Transverse colon (tissue), 4 donors: ENCODE measurements around the gene DNAH3. TPM values are rescaled to one million over a fixed set of nuclear protein-coding genes. Genes with fewer than 3 reads are reported as not detected.

Experiments used
- DNase-seq: peaks from one replicate; pipeline ENCODE4 v3.0.0-alpha.2; 2019
- H3K27ac ChIP-seq, 4 donors: fragments of 200-600 bp; sonication (generic); 2 replicates each; pipeline ENCODE4 v1.5.1; 2016 to 2018; ENCODE audit warnings: inconsistent platforms in 4 of 4
- H3K27me3 ChIP-seq: fragments of 200-600 bp; sonication (generic); 2 replicates; pipeline ENCODE4 v1.5.1; 2017; ENCODE audit warnings: inconsistent platforms
- H3K36me3 ChIP-seq, 4 donors: fragments of 200-600 bp; sonication (generic); 2 replicates each; pipeline ENCODE4 v1.5.1; 2017 to 2019; ENCODE audit warnings: inconsistent platforms in 4 of 4
- H3K4me1 ChIP-seq, 4 donors: fragments of 200-600 bp; sonication (generic); 2 replicates each; pipeline ENCODE4 v1.5.1; 2017 to 2020; ENCODE audit warnings: inconsistent platforms in 4 of 4
- H3K4me3 ChIP-seq, 4 donors: fragments of 200-600 bp; sonication (generic); 1 replicate in 1 of 4; 2 replicates in 3 of 4; pipeline versions ENCODE4 v1.5.1 to v1.6.1; 2017 to 2019; ENCODE audit warnings: inconsistent platforms in 4 of 4
- H3K9me3 ChIP-seq, 2 donors: fragments of 200-600 bp; sonication (generic); 2 replicates each; pipeline ENCODE4 v1.5.1; 2017 to 2019; ENCODE audit warnings: inconsistent platforms in 2 of 2
- EP300 ChIP-seq: sonication (generic); formaldehyde crosslinking; IDR thresholded peaks from one replicate; pipeline ENCODE4 v1.6.1; 2017; ENCODE audit warnings: antibody characterized with exemption, low read depth
- POLR2A ChIP-seq: fragments of 450-650 bp; IDR thresholded peaks from one replicate; pipeline ENCODE4 v1.6.1; 2016; ENCODE audit warnings: antibody characterized with exemption, mild to moderate bottlenecking, moderate library complexity
- POLR2AphosphoS5 ChIP-seq, 3 donors: sonication (generic); formaldehyde crosslinking; IDR thresholded peaks; one replicate each; pipeline ENCODE4 v1.6.1; 2016; ENCODE audit warnings: antibody characterized with exemption in 3 of 3
- WGBS, 2 donors: methylation state at CpG; one replicate each; pipeline ENCODE4 v1.1.5; 2018; ENCODE audit warnings: low coverage in 1 of 2; 5-methylcytosine and 5-hydroxymethylcytosine counted together
- in situ Hi-C, 4 donors: fragments of 200-750 bp; cut with MboI; loops; one replicate each; pipeline versions ENCODE4 v1.15.0 to v1.15.1; 2017; ENCODE audit warnings: low sequenced_read_pairs in 3 of 4, low pct_ligation_motif_present in 1 of 4, low pct_unique_long_range_greater_than_20kb in 1 of 4
- intact Hi-C: fragments of 100-400 bp; cut with DNase I; formaldehyde crosslinking; loops from one replicate; pipeline ENCODE4 v1.15.1; 2023; ENCODE audit warnings: low total_unique reads
- total RNA-seq, 4 donors: library from RNA; depleted of rRNA; stranded (reverse); fragments of >200 nt; gene quantifications; one replicate each; pipeline ENCODE4 v1.1.0, GENCODE V29; 2016
- TF ChIP-seq, protein P1 (sequence below), 5 experiments: fragments of 200-600 bp in 3 of 5; fragments of 450-650 bp in 2 of 5; sonication (generic) in 3 of 5; IDR thresholded peaks; 1 replicate in 2 of 5; 2 replicates in 3 of 5; pipeline ENCODE4 v1.5.1; 2016 to 2017; ENCODE audit warnings: antibody characterized with exemption in 5 of 5, inconsistent platforms in 3 of 5, mild to moderate bottlenecking in 2 of 5, moderate library complexity in 1 of 5

Gene DNAH3
- total RNA-seq, 4 donors from 2014 or later = 1.1 to 28.7 (median 5.5) TPM

DNA sequence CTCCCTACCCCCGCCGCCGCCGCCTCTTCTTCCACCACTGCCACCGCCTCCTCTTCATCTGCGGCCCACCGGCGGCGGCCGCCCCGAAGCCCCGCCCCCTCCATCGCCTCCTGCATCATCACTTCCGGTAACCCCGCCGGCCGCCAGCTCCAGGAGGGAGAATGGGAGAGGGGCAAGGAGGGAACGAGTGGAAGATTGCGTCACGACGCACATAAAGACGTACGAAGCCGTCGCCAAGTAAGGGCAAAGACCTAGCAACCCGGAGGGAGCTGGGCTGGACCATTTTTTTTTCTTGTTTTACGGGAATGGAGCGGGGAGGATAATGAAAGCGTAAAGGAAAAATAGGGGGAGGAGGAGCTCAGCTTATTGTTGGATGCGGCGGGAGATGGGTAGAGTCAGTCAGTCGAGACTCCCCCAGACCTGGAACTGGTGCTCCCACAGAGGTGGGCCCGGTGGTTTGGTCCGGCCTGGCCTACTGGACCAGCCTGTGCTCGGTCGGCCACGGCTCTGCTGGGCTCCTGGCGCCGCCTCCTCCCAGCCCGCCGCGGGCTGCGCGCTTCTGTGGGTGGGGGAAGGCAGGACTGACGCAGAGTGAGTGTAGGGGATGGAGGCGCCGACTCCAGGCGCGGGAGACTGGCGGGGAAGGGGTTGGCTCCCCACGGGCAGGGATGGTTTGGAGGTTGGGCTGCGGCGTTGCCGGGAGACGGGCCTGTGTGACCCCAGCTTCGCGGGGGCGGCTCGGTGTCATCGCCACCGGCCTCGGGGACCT, 250.2 kb downstream of the DNAH3 start, which contains the start of the genes DCUN1D3 and LYRM1:
TSS of gene DCUN1D3 (minus strand) at position 60 of the 769 bp plus-strand sequence. CDS start 37,820 bp downstream, outside the sequence.
TSS of gene LYRM1 (plus strand) at position 473 of the 769 bp plus-strand sequence. CDS start 14,785 bp downstream, outside the sequence.
- peaks cover 12 to 57% (median 37%) of the 10 kb centered on the region in 4 donors for H3K4me1 ChIP-seq
- in situ Hi-C loops = loop anchor here in 1 of 4 donors (5.0 kb wide), 1 partner anchor 48 kb away; no protein-coding TSS in a partner anchor
- intact Hi-C loops = loop anchor here (5.0 kb wide), 1 partner anchor 48 kb away; no protein-coding TSS in a partner anchor
- DNase-seq = peak; percentile 96
- H3K4me3 ChIP-seq = peak within 1 kb of the TSS; percentile 62 to 84 (median 76)
- H3K27me3 ChIP-seq = no peaks in the 10 kb centered on the region
- H3K9me3 ChIP-seq = no peaks in the 10 kb centered on the region
- no peaks in the 10 kb centered on the region for H3K36me3 ChIP-seq
- H3K27ac ChIP-seq = peak within 1 kb of the TSS; percentile 93 to 97 (median 94)
- TF ChIP-seq POLR2A = peak; percentile 96
- TF ChIP-seq, protein P1, sequence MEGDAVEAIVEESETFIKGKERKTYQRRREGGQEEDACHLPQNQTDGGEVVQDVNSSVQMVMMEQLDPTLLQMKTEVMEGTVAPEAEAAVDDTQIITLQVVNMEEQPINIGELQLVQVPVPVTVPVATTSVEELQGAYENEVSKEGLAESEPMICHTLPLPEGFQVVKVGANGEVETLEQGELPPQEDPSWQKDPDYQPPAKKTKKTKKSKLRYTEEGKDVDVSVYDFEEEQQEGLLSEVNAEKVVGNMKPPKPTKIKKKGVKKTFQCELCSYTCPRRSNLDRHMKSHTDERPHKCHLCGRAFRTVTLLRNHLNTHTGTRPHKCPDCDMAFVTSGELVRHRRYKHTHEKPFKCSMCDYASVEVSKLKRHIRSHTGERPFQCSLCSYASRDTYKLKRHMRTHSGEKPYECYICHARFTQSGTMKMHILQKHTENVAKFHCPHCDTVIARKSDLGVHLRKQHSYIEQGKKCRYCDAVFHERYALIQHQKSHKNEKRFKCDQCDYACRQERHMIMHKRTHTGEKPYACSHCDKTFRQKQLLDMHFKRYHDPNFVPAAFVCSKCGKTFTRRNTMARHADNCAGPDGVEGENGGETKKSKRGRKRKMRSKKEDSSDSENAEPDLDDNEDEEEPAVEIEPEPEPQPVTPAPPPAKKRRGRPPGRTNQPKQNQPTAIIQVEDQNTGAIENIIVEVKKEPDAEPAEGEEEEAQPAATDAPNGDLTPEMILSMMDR (IDR thresholded peaks at IDR 0.05) = no peak
- TF ChIP-seq POLR2AphosphoS5 (IDR thresholded peaks at IDR 0.05) = peak; percentile 89 to 97 (median 95)
- peak; percentile 67 for TF ChIP-seq EP300
- WGBS, 2 donors = 0 to 1% methylated on average over 4 to 55 of the region's 62 CpGs

DNA sequence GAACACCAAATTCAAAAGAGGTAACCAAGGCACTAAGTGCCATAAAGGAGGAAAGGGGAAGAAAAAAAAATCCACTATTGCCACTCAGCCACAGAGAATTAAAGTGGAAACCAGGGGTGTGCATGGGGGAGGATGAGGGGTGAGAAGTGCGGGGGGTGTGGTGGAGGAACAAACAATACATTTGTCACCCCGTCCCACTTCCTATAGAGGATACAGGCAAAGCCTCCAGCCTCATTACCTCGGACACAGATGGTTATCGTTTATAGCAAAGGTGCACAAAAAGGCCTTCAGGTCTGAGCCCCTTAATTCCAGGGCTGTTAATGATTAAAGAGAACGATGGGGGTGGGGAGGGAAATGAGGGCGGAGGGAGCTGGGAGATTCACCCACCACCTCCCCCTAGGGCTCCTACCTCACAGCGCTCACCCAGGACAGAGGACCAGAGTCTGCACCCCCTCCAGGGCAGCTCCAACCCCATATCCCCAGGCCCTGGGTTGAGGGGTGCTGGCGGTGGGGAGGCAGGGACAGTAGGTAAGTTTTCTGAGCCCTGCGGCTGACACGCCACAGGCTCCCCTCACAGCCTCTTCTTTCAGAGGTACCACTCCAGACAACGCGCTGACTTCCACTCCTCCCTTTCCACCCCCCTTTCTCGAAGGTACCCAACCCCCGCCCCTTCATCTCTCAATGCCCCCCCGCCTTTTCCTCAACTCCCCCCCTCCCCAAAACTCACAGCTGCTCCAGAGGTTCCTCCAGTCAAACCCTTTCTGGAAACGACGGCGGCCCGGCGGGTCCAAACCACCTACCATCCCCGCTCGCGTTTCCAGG, 251.0 kb downstream of the DNAH3 start:
- no peak for TF ChIP-seq POLR2AphosphoS5 (IDR thresholded peaks at IDR 0.05)
- TF ChIP-seq, protein P1 (IDR thresholded peaks at IDR 0.05) = no peak
- no peak for TF ChIP-seq EP300
- TF ChIP-seq POLR2A = no peak
- WGBS, 2 donors = 0 to 1% methylated on average over 4 to 21 of the region's 23 CpGs
- Histone ChIP-seq H3K4me3 (peak overlapping the region; percentile 62 to 84 (median 76)), H3K4me1 (peaks cover 12 to 49% (median 32%) of the 10 kb centered on the region in 4 donors), H3K27ac (peak overlapping the region; percentile 93 to 97 (median 94)), H3K27me3 (no peaks in the 10 kb centered on the region), H3K9me3 (no peaks in the 10 kb centered on the region), H3K36me3 (no peaks in the 10 kb centered on the region)
- DNase-seq = no peak
- in situ Hi-C loops (loop anchor here in 1 of 4 donors (5.0 kb wide), 1 partner anchor 47 kb away; no protein-coding TSS in a partner anchor), intact Hi-C loops (loop anchor here (5.0 kb wide), 1 partner anchor 47 kb away; no protein-coding TSS in a partner anchor)

DNA sequence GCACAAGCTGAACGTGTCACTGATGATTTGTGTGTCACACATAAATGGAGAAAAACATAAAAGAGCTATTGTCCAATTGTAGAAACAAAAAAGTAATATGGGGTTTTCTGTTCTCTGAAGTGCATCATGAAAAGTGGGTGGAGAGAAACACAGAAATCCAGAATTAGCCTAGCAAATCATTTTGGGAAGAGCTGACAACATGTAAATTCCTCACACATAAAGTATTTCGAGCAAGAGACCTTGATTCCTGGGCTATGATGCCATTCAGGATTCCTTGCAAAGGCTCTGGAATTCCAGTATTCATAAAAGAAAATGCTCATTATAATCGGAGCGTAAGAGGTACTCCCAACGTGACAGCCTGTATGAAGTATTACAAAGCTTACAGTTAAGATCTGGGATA, 251.6 kb downstream of the DNAH3 start:
- DNase-seq = no peak
- 18 to 26% methylated on average over 5 of the region's 5 CpGs for WGBS, 2 donors
- no peaks in the 10 kb centered on the region for H3K9me3 ChIP-seq
- H3K27me3 ChIP-seq = no peaks in the 10 kb centered on the region
- intact Hi-C loops = no loop called here
- H3K4me3 ChIP-seq = peak overlapping the region in 3 of 4 donors; percentile 62 to 84 (median 74)
- in situ Hi-C loops = no loop called here
- H3K27ac ChIP-seq = peak overlapping the region; percentile 93 to 97 (median 94)
- H3K36me3 ChIP-seq = no peaks in the 10 kb centered on the region
- H3K4me1 ChIP-seq = peaks cover 9 to 43% (median 30%) of the 10 kb centered on the region in 4 donors
- TF ChIP-seq, protein P1 (IDR thresholded peaks at IDR 0.05) = no peak
- TF ChIP-seq POLR2AphosphoS5 (IDR thresholded peaks at IDR 0.05) = peak in 1 of 3 donors; percentile 17

DNA sequence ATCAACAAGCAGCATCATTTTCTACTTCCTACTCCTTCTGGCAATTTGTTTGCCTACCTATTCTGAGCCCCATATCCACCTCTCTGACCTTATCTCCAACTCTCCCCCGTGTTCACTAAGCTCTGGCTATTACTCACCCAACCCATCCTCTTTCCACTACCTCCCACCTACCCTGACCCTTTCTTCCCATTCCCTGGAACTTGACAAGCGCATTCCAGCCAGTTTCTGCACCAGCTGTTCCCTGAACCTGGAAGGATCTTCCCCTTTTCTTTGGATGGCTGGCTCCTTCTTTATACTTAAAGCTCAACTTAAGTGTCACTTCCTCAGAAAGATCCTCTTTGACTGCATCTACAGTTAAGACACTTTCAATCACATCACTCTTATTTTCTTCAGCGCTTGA, 252.7 kb downstream of the DNAH3 start:
- peak overlapping the region; percentile 93 to 97 (median 94) for H3K27ac ChIP-seq
- peaks cover 7 to 36% (median 28%) of the 10 kb centered on the region in 4 donors for H3K4me1 ChIP-seq
- DNase-seq = no peak
- no peak for TF ChIP-seq POLR2AphosphoS5 (IDR thresholded peaks at IDR 0.05)
- no peak for TF ChIP-seq POLR2A
- TF ChIP-seq, protein P1 (IDR thresholded peaks at IDR 0.05) = no peak
- TF ChIP-seq EP300 = no peak
- no peaks in the 10 kb centered on the region for H3K27me3 ChIP-seq
- intact Hi-C loops (no loop called here), in situ Hi-C loops (no loop called here)
- no peaks in the 10 kb centered on the region for H3K36me3 ChIP-seq
- no peak overlapping the region for H3K4me3 ChIP-seq
- 70 to 100% methylated on average over 1 to 3 of the region's 3 CpGs for WGBS, 2 donors
- no peaks in the 10 kb centered on the region for H3K9me3 ChIP-seq
